ENCODE results near the gene PLPP3.
"Not testable (repeated sequence)": the region's sequence is repeated elsewhere in the genome, so short reads cannot be mapped to it uniquely, and the experiment has no call there.

Gene PLPP3

DNA sequence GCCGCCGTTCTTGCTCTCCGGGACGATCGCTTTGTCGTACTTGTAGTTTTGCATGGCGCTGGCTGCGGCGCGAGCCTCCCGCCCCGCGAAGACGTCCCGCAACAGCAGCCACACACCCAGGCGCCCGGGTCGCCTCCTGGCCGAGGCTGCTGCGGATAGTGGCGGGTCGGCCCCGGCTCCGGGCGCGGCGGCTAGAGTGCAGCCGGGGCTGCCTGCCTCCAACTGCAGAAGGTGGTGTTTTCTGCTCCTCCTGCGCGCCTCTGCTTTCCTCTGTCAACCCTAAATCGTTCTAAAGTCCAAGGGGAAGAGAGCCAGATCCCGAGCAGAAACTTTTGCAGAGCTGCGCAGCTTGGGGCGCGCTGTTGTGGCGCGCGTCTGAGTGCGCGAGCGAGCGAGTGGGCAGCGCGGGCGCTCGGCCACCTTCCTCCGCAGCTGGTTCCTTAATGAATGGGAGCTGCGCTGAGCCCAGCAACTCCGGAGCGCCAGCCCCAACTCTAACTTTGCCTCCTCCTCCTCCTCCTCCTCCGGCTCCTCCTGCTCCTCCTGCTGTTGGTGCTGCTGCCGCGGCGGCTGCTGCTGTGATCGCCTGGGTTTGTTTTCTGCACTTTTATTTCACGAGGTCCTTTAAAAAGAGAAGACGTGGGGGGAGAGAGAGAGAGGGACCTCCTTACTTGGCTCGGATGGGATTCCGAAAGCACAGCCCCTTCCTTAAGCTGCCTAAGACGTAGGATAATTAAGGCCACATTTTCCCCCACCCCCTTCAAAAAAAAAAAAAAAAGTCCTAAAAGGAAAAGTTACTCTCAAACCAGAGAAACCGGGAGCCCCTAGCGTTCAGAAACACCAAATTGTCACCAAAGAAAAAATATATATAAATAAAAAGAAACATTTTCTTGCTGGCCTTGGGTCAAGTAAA lies at the start of gene PLPP3:
Gene PLPP3 (minus strand): TSS at position 601 of the 913 bp plus-strand sequence. CDS start 547 bp downstream, at position 54.
- TF ChIP-seq, protein P1, sequence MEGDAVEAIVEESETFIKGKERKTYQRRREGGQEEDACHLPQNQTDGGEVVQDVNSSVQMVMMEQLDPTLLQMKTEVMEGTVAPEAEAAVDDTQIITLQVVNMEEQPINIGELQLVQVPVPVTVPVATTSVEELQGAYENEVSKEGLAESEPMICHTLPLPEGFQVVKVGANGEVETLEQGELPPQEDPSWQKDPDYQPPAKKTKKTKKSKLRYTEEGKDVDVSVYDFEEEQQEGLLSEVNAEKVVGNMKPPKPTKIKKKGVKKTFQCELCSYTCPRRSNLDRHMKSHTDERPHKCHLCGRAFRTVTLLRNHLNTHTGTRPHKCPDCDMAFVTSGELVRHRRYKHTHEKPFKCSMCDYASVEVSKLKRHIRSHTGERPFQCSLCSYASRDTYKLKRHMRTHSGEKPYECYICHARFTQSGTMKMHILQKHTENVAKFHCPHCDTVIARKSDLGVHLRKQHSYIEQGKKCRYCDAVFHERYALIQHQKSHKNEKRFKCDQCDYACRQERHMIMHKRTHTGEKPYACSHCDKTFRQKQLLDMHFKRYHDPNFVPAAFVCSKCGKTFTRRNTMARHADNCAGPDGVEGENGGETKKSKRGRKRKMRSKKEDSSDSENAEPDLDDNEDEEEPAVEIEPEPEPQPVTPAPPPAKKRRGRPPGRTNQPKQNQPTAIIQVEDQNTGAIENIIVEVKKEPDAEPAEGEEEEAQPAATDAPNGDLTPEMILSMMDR (IDR thresholded peaks at IDR 0.05; ENCODE audit: low read depth, low read length, missing control alignments) = no peak
- DNase-seq (ENCODE audit: extremely low read depth, low read depth) = peak; percentile 70

DNA sequence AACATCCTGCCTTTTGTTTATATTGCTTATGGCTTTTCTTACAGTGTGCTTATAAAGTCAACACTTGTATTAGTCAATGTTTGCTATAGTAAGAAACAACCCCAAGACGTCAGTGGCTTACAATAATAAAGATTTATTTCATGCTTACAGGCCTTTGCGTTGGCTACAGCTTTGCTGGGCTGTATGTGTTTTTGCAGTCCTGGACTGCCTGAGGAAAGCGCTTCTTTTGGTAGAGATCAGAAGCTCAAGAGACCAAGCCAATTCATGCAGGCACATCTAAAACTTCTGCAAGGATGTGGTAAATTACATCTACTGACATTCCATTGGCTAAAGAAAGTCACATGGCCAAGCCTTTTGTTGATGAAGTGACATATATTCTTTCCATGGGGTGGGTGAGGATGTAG lies 48.3 kb upstream of the PLPP3 start:
- TF ChIP-seq, protein P1 (IDR thresholded peaks at IDR 0.05; ENCODE audit: low read depth, low read length, missing control alignments) = no peak
- H3K4me3 ChIP-seq (replicated peaks; ENCODE audit: low read depth, low read length) = no peak overlapping the region
- DNase-seq (ENCODE audit: extremely low read depth, low read depth) = no peak

More for the DNA sequence above, at the start of gene PLPP3:
- H3K4me3 ChIP-seq (replicated peaks; ENCODE audit: low read depth, low read length) = peak within 1 kb of the TSS; percentile 79

DNA sequence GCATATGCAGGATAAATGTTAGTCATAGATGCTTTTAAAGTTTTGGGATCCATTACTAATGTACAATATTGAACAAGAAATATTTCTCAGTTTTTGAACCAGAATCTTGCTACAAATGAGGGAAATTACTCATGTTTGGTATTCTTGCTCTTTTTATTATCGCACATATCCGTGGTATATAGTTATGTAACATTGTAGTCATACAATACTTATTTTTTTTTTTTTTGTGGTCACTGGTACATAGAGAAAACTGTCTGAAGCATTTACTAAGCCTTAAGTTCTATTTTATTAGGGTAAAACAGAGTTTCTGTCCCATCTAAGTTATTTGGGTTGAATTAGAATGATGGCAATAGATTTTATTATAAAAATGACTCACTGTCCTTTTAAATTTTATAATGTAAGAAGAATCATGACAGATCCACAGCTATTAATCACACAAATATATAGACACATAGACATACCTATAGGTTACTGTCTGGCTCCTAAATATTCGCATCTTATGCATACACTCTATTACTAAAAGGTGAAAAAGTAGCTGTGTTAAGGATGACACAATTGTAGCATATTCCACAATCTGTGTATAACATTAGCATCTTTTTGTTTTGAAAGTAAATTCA lies 47.8 kb upstream of the PLPP3 start:
- no peak for DNase-seq (ENCODE audit: extremely low read depth, low read depth)
- TF ChIP-seq, protein P1 (IDR thresholded peaks at IDR 0.05; ENCODE audit: low read depth, low read length, missing control alignments) = no peak
- no peak overlapping the region for H3K4me3 ChIP-seq (replicated peaks; ENCODE audit: low read depth, low read length)

DNA sequence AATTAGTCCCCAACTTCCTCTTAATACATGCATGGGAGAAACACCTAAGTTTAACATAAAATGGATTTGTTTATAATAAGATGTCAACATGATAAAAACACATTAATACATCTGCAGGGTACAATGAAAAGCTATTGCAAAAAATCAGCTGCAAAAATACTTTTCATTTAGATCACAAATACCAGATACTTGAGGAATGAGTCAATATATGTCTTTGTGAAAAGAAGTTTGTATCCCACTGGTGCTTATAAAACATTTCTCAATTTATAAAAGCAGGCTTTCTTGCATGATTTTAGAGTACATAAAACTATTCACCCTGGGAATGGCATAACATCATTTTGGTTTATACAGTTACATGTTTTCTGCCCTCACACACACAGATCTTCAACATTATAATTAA lies 47.2 kb upstream of the PLPP3 start:
- TF ChIP-seq, protein P1 (IDR thresholded peaks at IDR 0.05; ENCODE audit: low read depth, low read length, missing control alignments) = no peak
- DNase-seq (ENCODE audit: extremely low read depth, low read depth) = no peak

DNA sequence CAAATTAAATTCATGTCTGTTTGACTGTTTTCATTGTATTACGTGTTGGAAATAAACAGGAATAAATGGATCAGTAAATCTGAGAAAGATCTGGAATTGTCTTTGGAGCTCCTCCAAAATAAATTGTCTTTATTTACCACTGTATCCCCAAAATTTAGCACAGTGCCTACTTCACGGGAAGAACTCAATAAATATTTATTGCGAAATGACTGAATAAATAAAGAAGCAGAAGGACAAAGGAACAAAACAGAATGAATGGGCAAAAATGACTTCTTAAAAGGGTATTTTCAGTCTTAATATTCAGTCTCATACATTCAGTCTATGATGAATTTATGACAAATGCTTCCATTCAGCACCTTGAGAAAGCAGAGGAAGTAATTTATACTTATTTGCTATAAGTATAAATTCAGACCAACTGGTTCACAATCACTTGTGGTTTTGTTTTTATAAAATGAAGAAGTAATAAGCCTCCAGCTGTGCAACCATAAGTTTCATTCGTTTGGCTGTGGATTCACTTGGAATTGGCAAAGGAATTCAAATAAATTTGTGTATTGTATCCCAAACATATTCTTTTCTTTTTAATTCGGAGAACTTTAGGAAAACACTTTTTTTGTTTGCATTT lies 46.6 kb upstream of the PLPP3 start:
- TF ChIP-seq, protein P1 (IDR thresholded peaks at IDR 0.05; ENCODE audit: low read depth, low read length, missing control alignments) = no peak
- no peak for DNase-seq (ENCODE audit: extremely low read depth, low read depth)
- H3K4me3 ChIP-seq (replicated peaks; ENCODE audit: low read depth, low read length) = no peak overlapping the region

More for the DNA sequence above, 47.2 kb upstream of the PLPP3 start:
- H3K4me3 ChIP-seq (replicated peaks; ENCODE audit: low read depth, low read length) = no peak overlapping the region

DNA sequence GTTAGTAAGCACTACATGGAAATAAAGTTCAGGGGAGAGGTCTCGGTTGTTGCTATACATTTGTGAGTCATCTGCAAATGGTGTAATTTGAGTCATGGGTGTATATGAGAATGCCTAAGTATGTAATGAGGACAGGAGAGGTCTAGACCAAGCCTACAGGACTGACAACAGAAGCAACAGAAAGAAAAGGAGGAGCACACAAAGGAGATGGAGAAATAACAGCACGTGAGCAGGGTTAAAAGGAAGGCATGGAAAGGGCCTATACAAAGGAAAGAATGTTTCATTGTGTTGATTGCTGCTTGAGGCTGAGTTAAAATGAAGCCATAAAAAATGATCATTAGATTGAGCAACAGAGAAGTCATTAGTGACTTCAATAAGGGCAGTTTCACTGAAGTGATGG lies 37.8 kb upstream of the PLPP3 start:
- no peak for DNase-seq (ENCODE audit: extremely low read depth, low read depth)
- TF ChIP-seq, protein P1 (IDR thresholded peaks at IDR 0.05; ENCODE audit: low read depth, low read length, missing control alignments) = no peak
- no peak overlapping the region for H3K4me3 ChIP-seq (replicated peaks; ENCODE audit: low read depth, low read length)

DNA sequence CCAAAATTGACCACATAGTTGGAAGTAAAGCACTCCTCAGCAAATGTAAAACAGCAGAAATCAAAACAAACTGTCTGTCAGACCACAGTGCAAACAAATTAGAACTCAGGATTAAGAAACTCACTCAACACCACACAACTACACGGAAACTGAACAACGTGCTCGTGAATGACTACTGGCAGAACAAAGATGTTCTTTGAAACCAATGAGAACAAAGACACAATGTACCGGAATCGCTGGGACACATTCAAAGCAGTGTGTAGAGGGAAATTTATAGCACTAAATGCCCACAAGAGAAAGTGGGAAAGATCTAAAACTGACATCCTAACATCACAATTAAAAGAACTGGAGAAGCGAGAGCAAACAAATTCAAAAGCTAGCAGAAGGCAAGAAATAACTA lies 31.4 kb upstream of the PLPP3 start:
- not testable (repeated sequence) for DNase-seq (ENCODE audit: extremely low read depth, low read depth); H3K4me3 ChIP-seq (replicated peaks; ENCODE audit: low read depth, low read length)

DNA sequence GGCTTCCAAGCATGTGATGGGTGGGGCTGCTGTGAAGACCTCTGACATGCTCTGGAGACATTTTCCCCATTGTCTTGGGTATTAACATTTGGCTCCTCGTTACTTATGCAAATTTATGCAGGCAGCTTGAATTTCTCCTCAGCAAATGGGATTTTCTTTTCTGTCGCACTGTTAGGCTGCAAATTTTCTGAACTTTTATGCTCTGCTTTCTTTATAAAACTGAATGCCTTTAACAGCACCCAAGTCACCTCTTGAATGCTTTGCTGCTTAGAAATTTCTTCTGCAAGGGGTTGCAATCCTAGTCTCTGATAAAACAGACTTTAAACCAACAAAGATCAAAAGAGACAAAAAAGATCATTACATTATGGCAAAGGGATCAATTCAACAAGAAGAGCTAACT lies 30.7 kb upstream of the PLPP3 start:
- H3K4me3 ChIP-seq (replicated peaks; ENCODE audit: low read depth, low read length); DNase-seq (ENCODE audit: extremely low read depth, low read depth): not testable (repeated sequence)

DNA sequence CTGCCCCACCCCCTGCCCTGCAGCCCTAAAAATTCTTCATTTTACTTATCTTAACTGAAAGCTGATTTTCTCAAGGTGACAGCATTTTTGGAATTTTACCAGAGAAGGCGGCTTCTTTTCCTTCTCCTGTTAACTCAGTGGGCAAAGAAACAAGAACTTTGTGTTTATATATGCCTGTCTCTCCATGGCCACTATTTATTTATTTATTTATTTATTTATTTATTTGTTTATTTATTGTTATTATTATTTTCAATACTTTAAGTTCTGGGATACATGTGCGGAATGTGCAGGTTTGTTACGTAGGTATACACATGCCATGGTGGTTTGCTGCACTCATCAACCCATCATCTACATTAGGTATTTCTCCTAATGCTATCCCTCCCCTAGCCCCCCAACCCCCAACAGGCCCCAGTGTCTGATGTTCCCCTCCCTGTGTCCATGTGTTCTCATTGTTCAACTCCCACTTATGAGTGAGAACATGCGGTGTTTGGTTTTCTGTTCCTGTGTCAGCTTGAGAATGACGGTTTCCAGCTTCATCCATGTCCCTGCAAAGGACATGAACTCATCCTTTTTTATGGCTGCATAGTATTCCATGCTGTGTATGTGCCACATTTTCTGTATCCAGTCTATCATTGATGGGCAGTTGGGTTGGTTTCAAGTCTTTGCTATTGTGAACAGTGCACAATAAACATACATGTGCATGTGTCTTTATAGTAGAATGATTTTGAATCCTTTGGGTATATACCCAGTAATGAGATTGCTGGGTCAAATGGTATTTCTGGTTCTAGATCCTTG lies 16.2 kb upstream of the PLPP3 start:
- DNase-seq (ENCODE audit: extremely low read depth, low read depth); H3K4me3 ChIP-seq (replicated peaks; ENCODE audit: low read depth, low read length): not testable (repeated sequence)
